Hepatocyte (in vitro differentiated cells): Measurements from ENCODE around the gene EXOC3.

Source experiments
- EZH2 ChIP-seq: fragments of 200-600 bp; sonication (generic); IDR thresholded peaks from 2 replicates; pipeline ENCODE4 v1.6.1; 2016; ENCODE audit warnings: antibody characterized with exemption, mild to moderate bottlenecking, borderline replicate concordance
- TF ChIP-seq, protein P1 (sequence below): fragments of 200-600 bp; sonication (generic); IDR thresholded peaks from 2 replicates; pipeline ENCODE4 v1.5.1; 2016; ENCODE audit warnings: antibody characterized with exemption, mild to moderate bottlenecking; ENCODE audit not compliant: poor library complexity

DNA sequence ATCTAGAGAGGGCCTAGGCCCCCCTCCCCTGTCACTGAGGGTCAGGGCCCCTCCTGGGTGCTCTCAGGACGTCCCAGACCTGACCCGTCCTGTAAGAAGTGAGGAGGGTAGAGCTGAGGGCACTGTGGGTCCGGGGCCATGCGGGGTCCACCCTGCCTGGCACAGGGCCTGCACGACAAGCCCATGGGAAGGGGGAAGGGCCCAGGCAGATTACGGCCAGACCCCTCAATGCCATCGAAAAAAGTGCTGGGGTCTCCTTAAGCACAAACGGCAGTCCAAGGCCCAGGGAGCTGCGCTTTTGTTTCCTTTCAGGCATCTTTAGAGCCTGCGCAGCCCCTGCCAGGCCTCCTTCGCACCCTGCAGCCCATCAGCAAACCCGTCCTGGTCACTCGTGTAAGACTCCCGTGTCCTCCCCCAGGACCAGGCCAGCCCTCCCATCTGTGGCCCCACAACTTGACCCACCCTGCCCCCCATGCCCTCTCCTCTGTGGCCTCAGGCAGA, 4.4 kb upstream of the EXOC3 start:
- no peak for TF ChIP-seq EZH2
- TF ChIP-seq, protein P1, sequence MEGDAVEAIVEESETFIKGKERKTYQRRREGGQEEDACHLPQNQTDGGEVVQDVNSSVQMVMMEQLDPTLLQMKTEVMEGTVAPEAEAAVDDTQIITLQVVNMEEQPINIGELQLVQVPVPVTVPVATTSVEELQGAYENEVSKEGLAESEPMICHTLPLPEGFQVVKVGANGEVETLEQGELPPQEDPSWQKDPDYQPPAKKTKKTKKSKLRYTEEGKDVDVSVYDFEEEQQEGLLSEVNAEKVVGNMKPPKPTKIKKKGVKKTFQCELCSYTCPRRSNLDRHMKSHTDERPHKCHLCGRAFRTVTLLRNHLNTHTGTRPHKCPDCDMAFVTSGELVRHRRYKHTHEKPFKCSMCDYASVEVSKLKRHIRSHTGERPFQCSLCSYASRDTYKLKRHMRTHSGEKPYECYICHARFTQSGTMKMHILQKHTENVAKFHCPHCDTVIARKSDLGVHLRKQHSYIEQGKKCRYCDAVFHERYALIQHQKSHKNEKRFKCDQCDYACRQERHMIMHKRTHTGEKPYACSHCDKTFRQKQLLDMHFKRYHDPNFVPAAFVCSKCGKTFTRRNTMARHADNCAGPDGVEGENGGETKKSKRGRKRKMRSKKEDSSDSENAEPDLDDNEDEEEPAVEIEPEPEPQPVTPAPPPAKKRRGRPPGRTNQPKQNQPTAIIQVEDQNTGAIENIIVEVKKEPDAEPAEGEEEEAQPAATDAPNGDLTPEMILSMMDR = no peak
